PC-9 (cell line): ENCODE data around the gene CLDN6. TPM values are rescaled to one million over a fixed set of nuclear protein-coding genes. Genes with fewer than 3 reads are reported as not detected.

ENCODE experiments used
- BruUV-seq: library from RNA; stranded (reverse); fragments of 400-500 nt; replicated peaks from 2 replicates; lab custom pipeline; 2021; lab: Mats Ljungman, UMichigan
- CTCF ChIA-PET: fragments of 300-600 bp; sonication (Branson Sonifier 250); formaldehyde crosslinking; loops from one replicate; lab custom pipeline; 2022; ENCODE audit warnings: antibody characterized with exemption; lab: Charles Lee
- POLR2A ChIA-PET: fragments of 300-600 bp; sonication (Branson Sonifier 250); formaldehyde crosslinking; loops from one replicate; lab custom pipeline; 2022; ENCODE audit warnings: antibody characterized with exemption; ENCODE audit not compliant: unreplicated experiment; lab: Charles Lee
- DNase-seq, 2 experiments: peaks; one replicate each; pipeline versions ENCODE4 v3.0.0 to v3.0.0-alpha.2; 2015 to 2022; ENCODE audit warnings: mixed read lengths in 1 of 2
- H2AFZ ChIP-seq: fragments of 200-600 bp; sonication (generic); 2 replicates; pipeline ENCODE4 v1.8.1; 2017; ENCODE audit warnings: antibody characterized with exemption
- H3F3A ChIP-seq: fragments of 200-600 bp; sonication (generic); 2 replicates; pipeline ENCODE4 v1.8.1; 2017; ENCODE audit warnings: antibody characterized with exemption, mild to moderate bottlenecking, low read depth; ENCODE audit not compliant: insufficient read depth
- H3K27ac ChIP-seq: fragments of 200-600 bp; sonication (generic); 2 replicates; pipeline ENCODE4 v1.6.1; 2016; ENCODE audit warnings: mixed run types
- H3K27me3 ChIP-seq: fragments of 200-600 bp; sonication (generic); 2 replicates; pipeline ENCODE4 v1.6.1; 2016; ENCODE audit warnings: low read depth, mixed run types; ENCODE audit not compliant: insufficient read depth
- H3K36me3 ChIP-seq: fragments of 200-600 bp; sonication (generic); 2 replicates; pipeline ENCODE4 v1.6.1; 2016; ENCODE audit warnings: low read depth, mixed run types
- H3K4me1 ChIP-seq: fragments of 200-600 bp; sonication (generic); replicated peaks from 2 replicates; pipeline ENCODE4 v1.6.1; 2016; ENCODE audit warnings: mixed run types; ENCODE audit not compliant: insufficient read depth
- H3K4me2 ChIP-seq: fragments of 200-600 bp; sonication (generic); 2 replicates; pipeline ENCODE4 v1.6.1; 2017; ENCODE audit warnings: mixed run types
- H3K4me3 ChIP-seq: fragments of 200-600 bp; sonication (generic); 2 replicates; pipeline ENCODE4 v1.6.1; 2016; ENCODE audit warnings: mixed run types
- H3K79me2 ChIP-seq: fragments of 200-600 bp; sonication (generic); 2 replicates; pipeline ENCODE4 v1.6.1; 2017; ENCODE audit warnings: low read depth, mixed run types
- H3K9me2 ChIP-seq: fragments of 200-600 bp; sonication (generic); 2 replicates; pipeline ENCODE4 v1.8.1; 2017; ENCODE audit warnings: mild to moderate bottlenecking; ENCODE audit not compliant: insufficient read depth
- H3K9me3 ChIP-seq: fragments of 200-600 bp; sonication (generic); 2 replicates; pipeline ENCODE4 v1.8.1; 2016; ENCODE audit warnings: low read depth; ENCODE audit not compliant: insufficient read depth
- H4K20me1 ChIP-seq: fragments of 200-600 bp; sonication (generic); 2 replicates; pipeline ENCODE4 v1.8.1; 2017; ENCODE audit not compliant: insufficient read depth
- EZH2 ChIP-seq: fragments of 200-600 bp; sonication (generic); IDR thresholded peaks from 2 replicates; pipeline ENCODE4 v1.8.0; 2017; ENCODE audit warnings: antibody characterized with exemption, low read depth
- intact Hi-C: fragments of 100-400 bp; cut with micrococcal nuclease; formaldehyde crosslinking; loops from one replicate; pipeline ENCODE4 v1.10.0; 2022; ENCODE audit not compliant: unreplicated experiment
- total RNA-seq: library from RNA; stranded (reverse); gene quantifications from 2 replicates; pipeline ENCODE4 v1.2.3, GENCODE V29; 2021
- TF ChIP-seq, protein P1 (sequence below): fragments of 200-600 bp; sonication (generic); conservative IDR thresholded peaks from 2 replicates; pipeline ENCODE4 v1.6.1; 2017; ENCODE audit warnings: mixed run types, antibody characterized with exemption, mild to moderate bottlenecking, moderate library complexity

CLDN6 gene
- total RNA-seq, 1 experiment from 2014 or later = 0.26 TPM

GRCh38 chr16:3009568-3010390 lies 8.2 kb downstream of the CLDN6 start:
- CTCF ChIA-PET = interaction anchor here (0.5 to 1.9 kb wide), 5 partner anchors 12 to 46 kb away, joined by 3 to 5 read pairs (median 5); partner anchors contain the start of gene KREMEN2
- H3K36me3 ChIP-seq = no peaks in the 10 kb centered on the region
- DNase-seq = peak; percentile 94 to 98
- peaks cover 19% of the 10 kb centered on the region for H3K79me2 ChIP-seq
- H3F3A ChIP-seq = peaks cover 76% of the 10 kb centered on the region
- H3K4me2 ChIP-seq = peak overlapping the region; percentile 72
- H3K27me3 ChIP-seq = no peaks in the 10 kb centered on the region
- intact Hi-C loops = loop anchor here (1.0 kb wide), 1 partner anchor 11 kb away; the partner anchor contains the start of gene TNFRSF12A
- POLR2A ChIA-PET = interaction anchor here (0.5 to 2.0 kb wide), 6 partner anchors 11 to 1378 kb away, joined by 4 to 34 read pairs (median 5); partner anchors contain the start of genes RPS2 and TNFRSF12A
- TF ChIP-seq, protein P1, sequence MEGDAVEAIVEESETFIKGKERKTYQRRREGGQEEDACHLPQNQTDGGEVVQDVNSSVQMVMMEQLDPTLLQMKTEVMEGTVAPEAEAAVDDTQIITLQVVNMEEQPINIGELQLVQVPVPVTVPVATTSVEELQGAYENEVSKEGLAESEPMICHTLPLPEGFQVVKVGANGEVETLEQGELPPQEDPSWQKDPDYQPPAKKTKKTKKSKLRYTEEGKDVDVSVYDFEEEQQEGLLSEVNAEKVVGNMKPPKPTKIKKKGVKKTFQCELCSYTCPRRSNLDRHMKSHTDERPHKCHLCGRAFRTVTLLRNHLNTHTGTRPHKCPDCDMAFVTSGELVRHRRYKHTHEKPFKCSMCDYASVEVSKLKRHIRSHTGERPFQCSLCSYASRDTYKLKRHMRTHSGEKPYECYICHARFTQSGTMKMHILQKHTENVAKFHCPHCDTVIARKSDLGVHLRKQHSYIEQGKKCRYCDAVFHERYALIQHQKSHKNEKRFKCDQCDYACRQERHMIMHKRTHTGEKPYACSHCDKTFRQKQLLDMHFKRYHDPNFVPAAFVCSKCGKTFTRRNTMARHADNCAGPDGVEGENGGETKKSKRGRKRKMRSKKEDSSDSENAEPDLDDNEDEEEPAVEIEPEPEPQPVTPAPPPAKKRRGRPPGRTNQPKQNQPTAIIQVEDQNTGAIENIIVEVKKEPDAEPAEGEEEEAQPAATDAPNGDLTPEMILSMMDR = no peak
- TF ChIP-seq EZH2 = no peak
- H2AFZ ChIP-seq = no peak overlapping the region
- H3K27ac ChIP-seq = peak overlapping the region; percentile 67
- BruUV-seq = no TSS peak
- H3K4me3 ChIP-seq = peak overlapping the region; percentile 22; the same call in 1 of the 2 replicates
- H4K20me1 ChIP-seq = no peaks in the 10 kb centered on the region
- H3K4me1 ChIP-seq = peaks cover 90% of the 10 kb centered on the region
- H3K9me3 ChIP-seq = no peaks in the 10 kb centered on the region
- no peaks in the 10 kb centered on the region for H3K9me2 ChIP-seq

DNA sequence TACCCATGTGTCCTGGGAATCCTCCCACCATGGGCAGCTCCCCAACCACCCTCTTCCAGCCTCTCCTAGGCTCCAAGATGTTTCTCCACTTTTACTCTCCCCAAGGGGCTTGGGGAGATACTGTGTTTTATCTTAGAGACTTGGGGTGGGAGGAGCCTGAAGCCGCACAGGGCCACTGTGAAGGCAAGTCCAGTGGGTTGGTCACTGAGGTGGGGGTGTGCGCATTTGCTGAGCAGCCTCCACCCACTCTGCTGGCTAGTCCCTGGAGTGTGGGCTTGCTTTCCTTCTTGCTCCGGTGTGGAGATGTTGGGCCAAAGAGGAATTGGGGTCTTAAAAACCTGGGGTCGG lies 9.3 kb downstream of the CLDN6 start:
- TF ChIP-seq, protein P1 = no peak
- TF ChIP-seq EZH2 = no peak
- H3K9me3 ChIP-seq = no peaks in the 10 kb centered on the region
- no peak overlapping the region for H2AFZ ChIP-seq
- peaks cover 67% of the 10 kb centered on the region for H3F3A ChIP-seq
- no peaks in the 10 kb centered on the region for H3K36me3 ChIP-seq
- no peak overlapping the region for H3K4me3 ChIP-seq
- no TSS peak for BruUV-seq
- H3K79me2 ChIP-seq = peaks cover 12% of the 10 kb centered on the region; the same call in 1 of the 2 replicates
- peak overlapping the region; percentile 72 for H3K4me2 ChIP-seq
- CTCF ChIA-PET = no interaction called here
- intact Hi-C loops = no loop called here
- no peaks in the 10 kb centered on the region for H3K9me2 ChIP-seq
- POLR2A ChIA-PET = no interaction called here
- no peaks in the 10 kb centered on the region for H3K27me3 ChIP-seq
- no peak for DNase-seq
- peaks cover 79% of the 10 kb centered on the region for H3K4me1 ChIP-seq
- peak overlapping the region; percentile 67 for H3K27ac ChIP-seq
- no peaks in the 10 kb centered on the region for H4K20me1 ChIP-seq

DNA sequence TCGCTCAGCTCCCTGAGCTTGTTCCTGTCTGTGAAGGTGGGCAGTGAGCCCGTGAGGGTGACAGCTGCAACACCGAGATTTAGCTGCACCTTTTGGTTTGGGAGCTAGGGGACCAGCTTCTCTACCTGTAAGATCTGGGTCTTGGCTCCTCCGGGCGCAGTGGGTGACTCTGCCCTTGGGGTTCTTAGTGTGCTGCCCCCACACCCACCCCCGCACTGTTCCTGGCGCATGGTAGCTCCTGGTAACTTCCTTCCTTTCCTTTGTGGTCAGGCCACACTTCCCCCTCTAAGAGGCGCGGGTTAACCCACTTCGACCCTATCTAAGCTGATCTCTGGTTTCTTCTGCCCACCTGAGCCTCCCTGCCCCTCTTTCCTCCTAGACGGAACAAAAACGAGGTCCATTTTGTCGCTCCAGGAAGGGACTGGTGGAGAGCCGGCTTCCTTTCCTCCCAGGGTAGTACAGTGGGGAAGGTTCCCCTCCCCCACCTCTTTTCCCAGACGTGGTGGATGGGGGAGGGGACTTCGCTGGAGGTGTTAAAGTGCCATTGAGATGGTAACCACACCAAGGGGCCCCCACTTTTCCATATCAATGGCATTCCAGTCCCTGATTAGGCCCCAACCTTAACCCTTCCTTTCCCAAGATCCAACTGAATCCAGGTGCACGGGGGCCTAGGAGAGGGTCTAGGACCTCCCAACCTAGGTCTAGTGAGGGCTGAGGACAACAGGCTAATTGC lies 9.9 kb downstream of the CLDN6 start:
- no peaks in the 10 kb centered on the region for H3K36me3 ChIP-seq
- BruUV-seq = no TSS peak
- H4K20me1 ChIP-seq = no peaks in the 10 kb centered on the region
- H3K4me1 ChIP-seq = peaks cover 74% of the 10 kb centered on the region
- peaks cover 62% of the 10 kb centered on the region for H3F3A ChIP-seq
- H3K27me3 ChIP-seq = no peaks in the 10 kb centered on the region
- H3K79me2 ChIP-seq = peaks cover 12% of the 10 kb centered on the region; the same call in 1 of the 2 replicates
- H3K27ac ChIP-seq = peak overlapping the region; percentile 67
- no peak for DNase-seq
- ChIA-PET POLR2A (interaction anchor here (0.6 kb wide), 1 partner anchor 15 kb away, joined by 3 read pairs; no protein-coding TSS in a partner anchor), CTCF (interaction anchor here (0.7 to 1.1 kb wide), 2 partner anchors 13 to 16 kb away, joined by 3 to 6 read pairs; no protein-coding TSS in a partner anchor)
- intact Hi-C loops = no loop called here
- H3K4me2 ChIP-seq = peak overlapping the region; percentile 72
- H3K9me3 ChIP-seq = no peaks in the 10 kb centered on the region
- H3K4me3 ChIP-seq = no peak overlapping the region
- TF ChIP-seq EZH2 = no peak
- TF ChIP-seq, protein P1 = no peak
- no peaks in the 10 kb centered on the region for H3K9me2 ChIP-seq
- H2AFZ ChIP-seq = no peak overlapping the region
